H1 (cell line): Measurements from ENCODE around the gene MDC1. TPM values are rescaled to one million over a fixed set of nuclear protein-coding genes. Genes with fewer than 3 reads are reported as not detected.

ENCODE experiments used
- CTBP2 ChIP-seq: IDR thresholded peaks from 2 replicates; pipeline ENCODE4 v1.7.0; 2011; ENCODE audit warnings: borderline replicate concordance, mild to moderate bottlenecking, moderate library complexity, mixed read lengths, low read length; ENCODE audit not compliant: insufficient read depth, insufficient read length
- POLR2AphosphoS5 ChIP-seq: IDR thresholded peaks from 2 replicates; pipeline ENCODE4 v1.6.1; 2011; ENCODE audit warnings: low read depth, low read length
- RXRA ChIP-seq: IDR thresholded peaks from 2 replicates; pipeline ENCODE4 v1.6.1; 2011; ENCODE audit warnings: low read depth, mild to moderate bottlenecking, low read length, moderate library complexity; ENCODE audit not compliant: insufficient read depth
- SIN3A ChIP-seq, 2 experiments: IDR thresholded peaks in 1 of 2; conservative IDR thresholded peaks in 1 of 2; 2 replicates each; pipeline ENCODE4 v1.6.1; 2011 to 2012; ENCODE audit warnings: low read length in 2 of 2, improper control_type of control experiment in 1 of 2, low read depth in 1 of 2, mild to moderate bottlenecking in 1 of 2
- TBP ChIP-seq: IDR thresholded peaks from 2 replicates; pipeline ENCODE4 v1.6.1; 2011; ENCODE audit warnings: low read depth, low read length, improper control_type of control experiment
- ZNF274 ChIP-seq: IDR thresholded peaks from 2 replicates; pipeline ENCODE4 v1.7.0; 2012; ENCODE audit warnings: low read length, borderline replicate concordance; ENCODE audit errors: extremely low read depth
- polyA plus RNA-seq, 7 experiments: library from polyadenylated mRNA; depleted of rRNA in 3 of 7; stranded (reverse) in 5 of 7; unstranded in 2 of 7; fragments of >200 nt in 5 of 7; fragments of 200-250 nt in 2 of 7; gene quantifications; 1 replicate in 5 of 7; 2 replicates in 1 of 7; 4 replicates in 1 of 7; pipeline versions ENCODE4 v1.2.1 to v1.2.3, GENCODE V29; 2011 to 2013; ENCODE audit warnings: missing spikeins in 2 of 7, mixed read lengths in 2 of 7
- total RNA-seq: library from RNA; stranded (reverse); fragmentation: NEBNext Ultra II Directional; extraction: Animal tissue kit (Norgen Biotek cat#: 25700); gene quantifications from 2 replicates; pipeline ENCODE4 v1.2.1, GENCODE V29; 2021
- TF ChIP-seq, protein P1 (sequence below): fragments of 300-600 bp; sonication (generic); IDR thresholded peaks from 2 replicates; pipeline ENCODE4 v1.7.1; 2012; ENCODE audit warnings: low read length, moderate library complexity, mild to moderate bottlenecking, inconsistent platforms; ENCODE audit not compliant: insufficient replicate concordance
- TF ChIP-seq, protein P2 (sequence below): IDR thresholded peaks from 2 replicates; pipeline ENCODE4 v1.6.1; 2012; ENCODE audit warnings: inconsistent platforms

Gene MDC1
- total and polyA plus RNA-seq, 2 of the 8 experiments (the other 6 are each of a cell fraction or from before 2014, with no cell fraction given): 29.9 to 81.1 TPM

DNA sequence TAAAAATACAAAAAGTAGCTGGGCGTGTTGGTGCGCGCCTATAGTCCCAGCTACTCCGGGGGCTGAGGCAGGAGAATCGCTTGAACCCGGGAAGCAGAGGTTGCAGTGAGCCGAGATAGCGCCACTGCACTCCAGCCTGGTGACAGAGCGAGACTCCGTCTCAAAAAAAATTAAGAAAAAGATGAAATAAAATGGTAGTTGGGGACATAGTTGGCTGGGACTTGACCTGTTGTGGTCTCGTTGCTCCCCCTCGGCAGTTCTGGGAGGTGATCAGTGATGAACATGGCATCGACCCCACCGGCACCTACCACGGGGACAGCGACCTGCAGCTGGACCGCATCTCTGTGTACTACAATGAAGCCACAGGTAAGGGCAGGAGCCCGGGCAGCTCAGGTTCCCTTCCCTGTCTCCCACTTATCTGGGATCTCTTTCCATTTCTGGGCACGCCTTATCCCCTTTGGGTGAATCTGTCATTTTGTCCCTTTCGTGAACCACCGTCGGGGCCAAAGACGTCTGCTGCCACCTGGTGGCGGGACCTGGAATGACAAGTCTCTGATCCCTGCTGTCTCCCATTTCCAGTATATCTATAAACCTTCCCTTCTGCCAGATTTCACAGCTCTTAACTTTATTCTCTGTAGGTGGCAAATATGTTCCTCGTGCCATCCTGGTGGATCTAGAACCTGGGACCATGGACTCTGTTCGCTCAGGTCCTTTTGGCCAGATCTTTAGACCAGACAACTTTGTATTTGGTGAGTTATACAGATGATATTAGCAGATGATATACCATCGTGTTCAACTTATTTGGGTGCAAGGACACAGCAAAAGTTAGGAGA is 5.4 kb upstream of the MDC1 start (continued):
- TF ChIP-seq, protein P1, sequence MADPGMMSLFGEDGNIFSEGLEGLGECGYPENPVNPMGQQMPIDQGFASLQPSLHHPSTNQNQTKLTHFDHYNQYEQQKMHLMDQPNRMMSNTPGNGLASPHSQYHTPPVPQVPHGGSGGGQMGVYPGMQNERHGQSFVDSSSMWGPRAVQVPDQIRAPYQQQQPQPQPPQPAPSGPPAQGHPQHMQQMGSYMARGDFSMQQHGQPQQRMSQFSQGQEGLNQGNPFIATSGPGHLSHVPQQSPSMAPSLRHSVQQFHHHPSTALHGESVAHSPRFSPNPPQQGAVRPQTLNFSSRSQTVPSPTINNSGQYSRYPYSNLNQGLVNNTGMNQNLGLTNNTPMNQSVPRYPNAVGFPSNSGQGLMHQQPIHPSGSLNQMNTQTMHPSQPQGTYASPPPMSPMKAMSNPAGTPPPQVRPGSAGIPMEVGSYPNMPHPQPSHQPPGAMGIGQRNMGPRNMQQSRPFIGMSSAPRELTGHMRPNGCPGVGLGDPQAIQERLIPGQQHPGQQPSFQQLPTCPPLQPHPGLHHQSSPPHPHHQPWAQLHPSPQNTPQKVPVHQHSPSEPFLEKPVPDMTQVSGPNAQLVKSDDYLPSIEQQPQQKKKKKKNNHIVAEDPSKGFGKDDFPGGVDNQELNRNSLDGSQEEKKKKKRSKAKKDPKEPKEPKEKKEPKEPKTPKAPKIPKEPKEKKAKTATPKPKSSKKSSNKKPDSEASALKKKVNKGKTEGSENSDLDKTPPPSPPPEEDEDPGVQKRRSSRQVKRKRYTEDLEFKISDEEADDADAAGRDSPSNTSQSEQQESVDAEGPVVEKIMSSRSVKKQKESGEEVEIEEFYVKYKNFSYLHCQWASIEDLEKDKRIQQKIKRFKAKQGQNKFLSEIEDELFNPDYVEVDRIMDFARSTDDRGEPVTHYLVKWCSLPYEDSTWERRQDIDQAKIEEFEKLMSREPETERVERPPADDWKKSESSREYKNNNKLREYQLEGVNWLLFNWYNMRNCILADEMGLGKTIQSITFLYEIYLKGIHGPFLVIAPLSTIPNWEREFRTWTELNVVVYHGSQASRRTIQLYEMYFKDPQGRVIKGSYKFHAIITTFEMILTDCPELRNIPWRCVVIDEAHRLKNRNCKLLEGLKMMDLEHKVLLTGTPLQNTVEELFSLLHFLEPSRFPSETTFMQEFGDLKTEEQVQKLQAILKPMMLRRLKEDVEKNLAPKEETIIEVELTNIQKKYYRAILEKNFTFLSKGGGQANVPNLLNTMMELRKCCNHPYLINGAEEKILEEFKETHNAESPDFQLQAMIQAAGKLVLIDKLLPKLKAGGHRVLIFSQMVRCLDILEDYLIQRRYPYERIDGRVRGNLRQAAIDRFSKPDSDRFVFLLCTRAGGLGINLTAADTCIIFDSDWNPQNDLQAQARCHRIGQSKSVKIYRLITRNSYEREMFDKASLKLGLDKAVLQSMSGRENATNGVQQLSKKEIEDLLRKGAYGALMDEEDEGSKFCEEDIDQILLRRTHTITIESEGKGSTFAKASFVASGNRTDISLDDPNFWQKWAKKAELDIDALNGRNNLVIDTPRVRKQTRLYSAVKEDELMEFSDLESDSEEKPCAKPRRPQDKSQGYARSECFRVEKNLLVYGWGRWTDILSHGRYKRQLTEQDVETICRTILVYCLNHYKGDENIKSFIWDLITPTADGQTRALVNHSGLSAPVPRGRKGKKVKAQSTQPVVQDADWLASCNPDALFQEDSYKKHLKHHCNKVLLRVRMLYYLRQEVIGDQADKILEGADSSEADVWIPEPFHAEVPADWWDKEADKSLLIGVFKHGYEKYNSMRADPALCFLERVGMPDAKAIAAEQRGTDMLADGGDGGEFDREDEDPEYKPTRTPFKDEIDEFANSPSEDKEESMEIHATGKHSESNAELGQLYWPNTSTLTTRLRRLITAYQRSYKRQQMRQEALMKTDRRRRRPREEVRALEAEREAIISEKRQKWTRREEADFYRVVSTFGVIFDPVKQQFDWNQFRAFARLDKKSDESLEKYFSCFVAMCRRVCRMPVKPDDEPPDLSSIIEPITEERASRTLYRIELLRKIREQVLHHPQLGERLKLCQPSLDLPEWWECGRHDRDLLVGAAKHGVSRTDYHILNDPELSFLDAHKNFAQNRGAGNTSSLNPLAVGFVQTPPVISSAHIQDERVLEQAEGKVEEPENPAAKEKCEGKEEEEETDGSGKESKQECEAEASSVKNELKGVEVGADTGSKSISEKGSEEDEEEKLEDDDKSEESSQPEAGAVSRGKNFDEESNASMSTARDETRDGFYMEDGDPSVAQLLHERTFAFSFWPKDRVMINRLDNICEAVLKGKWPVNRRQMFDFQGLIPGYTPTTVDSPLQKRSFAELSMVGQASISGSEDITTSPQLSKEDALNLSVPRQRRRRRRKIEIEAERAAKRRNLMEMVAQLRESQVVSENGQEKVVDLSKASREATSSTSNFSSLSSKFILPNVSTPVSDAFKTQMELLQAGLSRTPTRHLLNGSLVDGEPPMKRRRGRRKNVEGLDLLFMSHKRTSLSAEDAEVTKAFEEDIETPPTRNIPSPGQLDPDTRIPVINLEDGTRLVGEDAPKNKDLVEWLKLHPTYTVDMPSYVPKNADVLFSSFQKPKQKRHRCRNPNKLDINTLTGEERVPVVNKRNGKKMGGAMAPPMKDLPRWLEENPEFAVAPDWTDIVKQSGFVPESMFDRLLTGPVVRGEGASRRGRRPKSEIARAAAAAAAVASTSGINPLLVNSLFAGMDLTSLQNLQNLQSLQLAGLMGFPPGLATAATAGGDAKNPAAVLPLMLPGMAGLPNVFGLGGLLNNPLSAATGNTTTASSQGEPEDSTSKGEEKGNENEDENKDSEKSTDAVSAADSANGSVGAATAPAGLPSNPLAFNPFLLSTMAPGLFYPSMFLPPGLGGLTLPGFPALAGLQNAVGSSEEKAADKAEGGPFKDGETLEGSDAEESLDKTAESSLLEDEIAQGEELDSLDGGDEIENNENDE: no peak
- TF ChIP-seq POLR2AphosphoS5 (peak; percentile 96), RXRA (no peak), CTBP2 (no peak), TBP (peak; percentile 34; the same call in 1 of the 2 replicates), ZNF274 (no peak), SIN3A (conservative IDR thresholded peaks at IDR 0.05 in 1 of 2, IDR thresholded peaks at IDR 0.05 in 1 of 2; ENCODE audit: low read depth in 1 of 2, low read length in 2 of 2) (peak; percentile 91 to 96; a peak in 3 of 4 replicates)
- TF ChIP-seq, protein P2, sequence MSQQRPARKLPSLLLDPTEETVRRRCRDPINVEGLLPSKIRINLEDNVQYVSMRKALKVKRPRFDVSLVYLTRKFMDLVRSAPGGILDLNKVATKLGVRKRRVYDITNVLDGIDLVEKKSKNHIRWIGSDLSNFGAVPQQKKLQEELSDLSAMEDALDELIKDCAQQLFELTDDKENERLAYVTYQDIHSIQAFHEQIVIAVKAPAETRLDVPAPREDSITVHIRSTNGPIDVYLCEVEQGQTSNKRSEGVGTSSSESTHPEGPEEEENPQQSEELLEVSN: no peak
